HK-2 (cell line): Measurements from ENCODE around the gene FOXA1.

ENCODE experiments used
- DNase-seq: peaks from one replicate; pipeline ENCODE4 v3.0.0-alpha.2; 2018; ENCODE audit not compliant: unreplicated experiment

FOXA1 gene

DNA sequence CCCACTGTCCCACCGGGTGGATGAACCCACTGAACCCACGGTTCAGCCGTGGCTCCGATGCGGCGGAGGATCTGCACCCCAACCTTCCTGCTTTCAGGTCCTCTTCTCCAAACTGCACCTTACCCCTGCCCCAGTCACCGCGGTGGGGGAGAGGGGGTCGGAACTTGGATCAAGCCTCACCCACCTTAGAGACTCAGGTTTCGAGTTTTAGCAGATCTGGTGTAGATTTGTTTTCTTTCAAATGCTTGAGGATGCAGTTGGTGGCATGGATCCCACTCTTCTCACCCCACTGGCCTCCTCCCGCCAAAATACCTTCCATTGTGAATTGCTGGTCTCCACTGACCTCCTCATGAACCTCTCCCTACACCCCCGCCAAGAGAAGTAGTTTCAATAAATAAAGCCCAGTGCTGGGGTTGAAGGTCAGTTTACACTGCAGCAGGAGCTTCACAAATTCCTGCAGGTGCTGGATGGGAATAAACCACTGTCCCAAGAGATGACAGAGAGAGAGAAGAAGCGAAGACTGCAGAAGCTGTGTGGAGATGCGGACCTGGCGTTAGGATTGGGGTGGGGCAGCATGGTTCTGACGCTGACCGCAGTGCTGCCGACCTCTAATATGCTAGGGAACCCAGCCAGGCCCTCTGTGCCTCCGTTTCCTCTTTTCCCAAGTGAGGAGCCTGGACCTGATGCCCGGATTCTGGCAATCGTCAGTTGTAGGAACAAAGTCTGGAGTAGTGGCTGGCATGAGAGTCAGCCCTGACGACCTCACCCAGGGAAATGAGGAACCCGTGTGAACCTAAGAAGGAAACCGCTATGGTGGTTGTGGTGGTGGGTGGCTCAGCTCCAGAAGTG is 7.8 kb upstream of the FOXA1 start:
- no peak for DNase-seq

DNA sequence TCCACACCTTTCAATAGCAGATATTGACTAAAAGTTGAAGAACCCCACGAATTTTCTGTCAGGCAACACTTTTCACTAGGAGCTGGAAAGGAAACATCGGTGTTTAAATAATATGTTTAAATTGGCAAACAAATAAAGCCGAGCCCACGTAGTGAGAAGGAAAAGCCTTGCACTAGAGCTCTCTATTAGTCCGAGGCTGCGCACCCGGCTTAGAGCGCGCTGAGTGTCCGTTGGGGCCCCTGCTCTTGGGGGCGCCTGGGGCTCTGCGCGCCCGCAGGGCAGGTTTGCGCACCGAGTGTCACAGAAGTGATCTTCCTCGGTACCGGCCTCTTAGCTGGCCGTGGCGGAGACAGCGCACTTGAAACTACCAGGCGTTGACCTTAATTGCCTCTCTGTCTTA is 6.8 kb upstream of the FOXA1 start:
- DNase-seq = no peak

DNA sequence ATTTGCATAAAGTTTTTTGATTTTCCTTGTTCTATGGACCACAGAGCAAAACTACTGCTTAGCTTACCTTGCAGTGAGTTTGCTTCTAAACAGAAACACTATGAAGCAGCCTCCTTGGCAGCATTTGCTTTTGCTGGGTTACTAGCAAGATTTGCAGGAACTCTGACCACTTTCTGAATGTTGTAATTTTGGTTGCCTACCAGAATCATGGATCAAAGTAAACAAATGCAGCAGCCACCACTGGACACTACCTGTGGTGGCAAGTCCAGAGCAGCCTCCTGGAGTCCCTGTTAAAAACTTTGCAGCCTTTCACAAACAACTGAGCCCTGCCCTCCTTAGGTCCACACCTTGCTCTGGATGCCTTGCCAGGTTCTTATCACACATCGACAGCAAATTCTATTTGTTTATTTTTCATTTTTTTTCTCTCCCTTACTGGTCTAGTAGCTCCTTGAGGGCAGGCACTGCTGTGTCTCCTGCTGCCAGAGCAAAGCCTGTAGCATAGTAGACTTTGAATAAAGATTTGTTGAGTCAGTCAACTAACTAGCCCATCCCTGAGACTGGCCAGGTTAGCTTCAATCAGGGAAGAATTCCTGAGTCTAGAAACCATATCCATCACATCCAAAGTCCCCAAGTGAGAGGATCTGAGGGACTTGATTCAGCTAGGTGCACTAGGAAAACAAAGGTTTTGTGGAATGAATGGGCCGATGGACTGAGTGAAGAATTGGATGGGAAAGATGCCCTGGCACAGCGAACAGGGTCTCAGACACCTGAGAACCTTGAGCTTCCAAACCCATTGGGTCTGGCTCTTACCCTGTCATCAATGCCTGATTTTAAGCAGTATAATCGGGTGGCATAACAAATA is 6.1 kb upstream of the FOXA1 start:
- no peak for DNase-seq

DNA sequence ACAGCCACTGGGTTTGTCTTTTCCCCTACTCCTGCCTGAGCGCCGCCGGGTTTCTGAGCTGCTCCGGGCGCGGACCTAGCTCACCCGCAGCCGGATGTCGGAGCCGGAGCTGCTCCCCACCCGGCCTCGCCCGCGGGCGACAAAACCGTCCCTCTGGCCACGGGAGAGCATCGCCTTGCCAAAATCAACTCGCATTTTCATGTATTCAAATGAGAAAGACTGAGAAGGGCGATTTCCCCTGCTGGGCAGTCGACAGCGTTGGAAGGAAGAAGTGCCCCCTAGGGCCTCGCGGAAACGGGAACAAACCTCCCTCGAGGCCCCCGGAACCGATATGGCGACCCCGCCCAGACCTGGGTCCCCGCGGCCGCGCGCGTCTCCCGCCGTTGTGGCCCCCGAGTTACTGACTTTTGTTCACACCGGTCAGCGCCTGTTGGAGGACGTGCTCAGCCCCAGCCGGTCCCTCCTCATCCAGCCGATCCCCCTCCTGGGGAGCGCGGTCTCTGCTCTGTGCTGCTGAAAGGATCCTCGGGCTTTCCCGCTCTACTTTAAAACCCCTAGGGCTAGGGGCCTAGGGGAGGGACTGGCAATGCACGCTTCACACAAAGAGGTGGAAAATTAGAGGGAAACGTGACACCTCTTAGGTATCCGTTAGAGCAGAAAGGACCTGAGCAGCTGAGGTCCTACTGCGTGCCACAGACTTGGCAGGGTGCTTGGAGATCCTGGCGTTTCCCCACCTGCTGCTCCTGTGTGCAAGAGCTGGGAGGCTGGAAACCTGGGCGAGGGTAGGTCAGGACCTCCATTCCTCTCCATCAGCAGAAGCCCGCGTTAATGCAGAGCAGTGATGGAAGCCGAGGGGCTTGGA is 4.7 kb upstream of the FOXA1 start:
- DNase-seq = no peak

GRCh38 chr14:37598747-37599506 is 3.9 kb upstream of the FOXA1 start:
- DNase-seq = no peak

- DNase-seq = no peak
Observed at GRCh38 chr14:37597914-37598746, 3.1 kb upstream of the FOXA1 start.

GRCh38 chr14:37597538-37597913 is 2.5 kb upstream of the FOXA1 start:
- no peak for DNase-seq

GRCh38 chr14:37596790-37597472 is 1.9 kb upstream of the FOXA1 start:
- no peak for DNase-seq

- DNase-seq = peak; percentile 80
Observed at GRCh38 chr14:37595809-37596621, 966 bp upstream of the FOXA1 start.

DNA sequence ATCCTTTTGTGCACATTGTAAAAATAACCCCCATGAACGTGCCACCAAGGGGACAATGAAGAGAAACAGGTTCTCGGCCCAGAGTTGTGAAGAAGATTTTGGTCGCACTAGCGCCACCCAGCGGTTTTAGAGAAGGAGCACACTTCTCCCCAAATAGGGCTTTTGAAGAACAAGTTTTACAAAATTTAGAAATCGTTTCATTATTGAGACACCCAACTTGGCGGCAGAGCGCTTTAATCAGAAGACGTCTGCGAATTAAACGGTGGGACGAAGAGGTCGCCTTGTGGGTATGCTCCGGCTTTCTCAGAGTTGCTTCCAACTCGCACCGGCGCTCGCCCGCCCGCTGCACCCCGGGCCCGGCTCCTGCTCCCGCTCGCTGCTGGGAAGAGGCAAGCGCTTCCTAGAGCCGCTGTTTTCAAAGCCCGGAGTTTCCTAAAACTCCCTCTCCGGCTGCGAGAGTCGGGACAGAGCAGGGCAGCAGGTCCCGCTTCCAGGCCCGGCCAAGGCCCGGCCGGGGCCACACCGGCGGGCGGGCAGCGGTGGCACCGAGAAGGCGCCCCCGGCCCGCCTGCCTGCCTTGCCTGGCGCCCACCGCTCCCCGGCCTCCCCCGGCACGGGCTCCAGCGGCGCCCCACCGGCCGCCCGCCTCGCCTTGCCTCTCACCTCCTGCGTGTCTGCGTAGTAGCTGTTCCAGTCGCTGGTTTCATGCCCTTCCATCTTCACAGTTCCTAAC is 645 bp downstream of the FOXA1 start:
- DNase-seq = peak; percentile 79

DNA sequence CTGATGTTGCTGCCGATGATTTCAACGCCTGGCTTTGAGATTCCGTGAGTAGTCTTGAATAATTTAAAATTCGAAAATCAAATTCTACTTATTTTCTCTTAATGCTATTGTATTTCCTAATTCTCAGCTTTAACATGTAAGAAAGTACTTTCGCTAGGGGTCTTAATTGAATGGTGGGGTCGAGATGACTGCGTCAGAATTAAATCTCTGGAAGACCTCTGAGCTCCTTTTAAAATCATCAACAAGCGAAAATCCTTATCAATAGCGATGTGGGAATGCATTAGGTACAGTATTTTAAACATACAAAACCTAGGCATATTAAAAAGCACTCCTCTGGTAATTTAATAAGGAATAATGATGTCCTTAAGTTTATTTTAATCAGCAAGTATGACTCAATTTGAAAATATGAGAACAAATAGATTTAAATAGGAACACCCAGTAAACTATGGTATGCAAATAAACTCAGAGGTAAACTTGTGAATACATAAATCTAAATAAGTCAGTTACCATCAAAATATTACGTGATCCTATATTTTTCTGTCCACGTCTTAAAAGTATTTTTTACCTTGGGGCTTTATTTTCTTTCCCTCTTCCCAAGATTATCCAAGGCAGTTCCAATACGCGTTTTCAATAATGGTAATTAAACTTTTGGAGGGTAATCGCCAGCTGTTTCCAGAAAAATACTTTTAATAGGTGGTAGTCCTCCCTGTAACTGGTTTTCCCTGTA is 1.4 kb downstream of the FOXA1 start:
- no peak for DNase-seq

- DNase-seq = no peak
Observed at GRCh38 chr14:37592482-37593408, 2.3 kb downstream of the FOXA1 start.

DNA sequence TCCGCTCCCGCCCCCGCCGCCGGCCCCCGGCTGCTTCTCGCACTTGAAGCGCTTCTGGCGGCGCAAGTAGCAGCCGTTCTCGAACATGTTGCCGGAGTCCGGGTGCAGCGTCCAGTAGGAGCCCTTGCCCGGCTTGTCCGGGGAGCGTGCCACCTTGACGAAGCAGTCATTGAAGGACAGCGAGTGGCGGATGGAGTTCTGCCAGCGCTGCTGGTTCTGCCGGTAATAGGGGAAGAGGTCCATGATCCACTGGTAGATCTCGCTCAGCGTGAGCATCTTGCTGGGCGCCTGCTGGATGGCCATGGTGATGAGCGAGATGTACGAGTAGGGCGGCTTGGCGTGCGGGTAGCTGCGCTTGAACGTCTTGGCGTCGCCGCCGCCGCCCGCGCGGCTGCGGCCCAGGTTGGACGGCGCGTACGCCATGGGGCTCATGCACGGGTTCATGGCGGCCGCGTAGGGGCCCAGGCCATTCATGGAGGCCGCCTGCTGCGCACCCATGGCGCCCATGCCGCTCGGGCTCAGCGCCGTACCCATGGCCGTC is 3.0 kb downstream of the FOXA1 start:
- DNase-seq = no peak

DNA sequence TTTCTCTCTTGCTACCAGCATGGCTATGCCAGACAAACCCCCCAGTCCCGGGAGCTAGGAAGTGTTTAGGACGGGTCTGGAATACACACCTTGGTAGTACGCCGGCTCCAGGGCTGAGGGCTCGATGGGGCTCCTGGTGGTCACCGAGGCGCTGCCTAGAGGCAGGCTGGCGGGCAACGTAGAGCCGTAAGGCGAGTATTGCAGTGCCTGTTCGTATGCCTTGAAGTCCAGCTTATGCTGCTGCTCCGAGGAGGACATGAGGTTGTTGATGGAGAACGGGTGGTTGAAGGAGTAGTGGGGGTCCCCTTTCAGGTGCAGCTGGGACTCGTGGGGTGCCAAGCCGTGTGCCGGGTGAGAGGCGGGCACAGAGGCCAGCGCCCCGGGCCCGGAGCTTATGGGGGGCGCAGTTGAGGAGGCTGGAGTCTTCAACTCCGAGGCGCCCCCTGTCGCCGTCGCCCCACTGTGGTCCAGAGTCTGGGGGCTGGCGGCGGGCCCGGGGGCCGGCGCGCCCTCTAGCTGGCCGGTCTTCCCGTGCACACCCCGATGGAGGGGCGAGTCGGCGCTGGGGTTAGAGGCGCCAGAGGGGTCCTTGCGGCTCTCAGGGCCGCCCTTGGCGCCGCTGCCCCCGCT is 3.6 kb downstream of the FOXA1 start:
- DNase-seq = no peak

DNA sequence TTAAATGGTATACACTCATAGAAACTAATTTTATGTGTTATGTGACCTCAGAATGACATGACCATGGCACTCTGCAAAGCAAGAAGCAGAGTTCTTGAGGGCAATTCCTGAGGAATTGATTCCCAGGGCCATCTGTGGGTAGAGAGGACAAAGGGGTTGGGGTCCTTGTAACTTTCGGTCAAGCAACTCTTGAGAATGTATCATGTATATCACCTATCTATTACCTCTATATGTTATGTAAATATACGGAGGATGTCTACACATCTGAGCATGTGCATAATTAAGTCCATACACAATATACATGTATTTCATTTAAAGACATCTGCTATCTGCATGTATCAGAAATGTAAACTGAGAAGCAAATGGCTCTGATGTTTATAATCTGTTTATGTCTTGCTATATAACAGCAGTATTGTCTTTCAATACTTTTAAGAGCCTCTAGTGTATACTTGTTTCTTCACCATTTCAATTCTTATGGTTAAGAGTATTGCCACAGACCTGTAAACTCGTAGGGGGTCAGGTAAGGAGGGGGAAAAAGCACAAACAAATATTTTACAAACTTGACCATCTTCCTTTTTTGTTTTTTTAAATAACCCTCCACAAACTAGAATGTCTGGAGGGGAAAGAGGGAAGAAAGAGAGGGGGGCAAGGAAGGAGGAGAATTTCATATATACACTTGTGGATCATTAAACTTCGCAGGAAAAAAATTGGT is 4.5 kb downstream of the FOXA1 start:
- no peak for DNase-seq
